Measurements from ENCODE around the gene VWA2. TPM values are rescaled to one million over a fixed set of nuclear protein-coding genes. Genes with fewer than 3 reads are reported as not detected.

Gene VWA2
- polyA plus RNA-seq, 1 of the 3 experiments (the other 2 are of a cell fraction), result not detected

GRCh38 chr10:114245121-114245791 lies 6.2 kb downstream of the VWA2 start:
- no peak overlapping the region for H3K9ac ChIP-seq
- ChIA-PET CTCF (interaction anchor here (1.0 to 2.7 kb wide), 2 partner anchors 12 to 59 kb away, joined by 3 to 9 read pairs; no protein-coding TSS in a partner anchor), POLR2A (interaction anchor here (0.7 kb wide), 1 partner anchor 536 kb away, joined by 4 read pairs; no protein-coding TSS in a partner anchor)

More at GRCh38 chr10:114245121-114245791, 6.2 kb downstream of the VWA2 start:
- TF ChIP-seq USF1 (IDR thresholded peaks at IDR 0.05; ENCODE audit: borderline replicate concordance, low read depth) (no peak), RCOR1 (IDR thresholded peaks at IDR 0.05; ENCODE audit: low read length) (no peak), ELF1 (IDR thresholded peaks at IDR 0.05) (no peak), SMC3 (IDR thresholded peaks at IDR 0.05; ENCODE audit: low read depth, low read length) (no peak), FOXJ3 (CRISPR knock-in tag; IDR thresholded peaks at IDR 0.05) (no peak), MXI1 (IDR thresholded peaks at IDR 0.05; ENCODE audit: low read depth, low read length) (no peak), TCF12 (IDR thresholded peaks at IDR 0.05) (no peak), FOSL2 (IDR thresholded peaks at IDR 0.05; ENCODE audit: borderline replicate concordance, low read depth) (no peak), SIN3A (IDR thresholded peaks at IDR 0.05; ENCODE audit: borderline replicate concordance, low read depth, low read length) (no peak), NFIC (IDR thresholded peaks at IDR 0.05; ENCODE audit: borderline replicate concordance) (no peak), RXRA (IDR thresholded peaks at IDR 0.05; ENCODE audit: borderline replicate concordance, low read depth) (no peak), YY1 (IDR thresholded peaks at IDR 0.05; ENCODE audit: low read depth) (no peak), PBX3 (IDR thresholded peaks at IDR 0.05) (no peak), USF2 (IDR thresholded peaks at IDR 0.05; ENCODE audit: borderline replicate concordance, low read depth, low read length) (no peak), RFX5 (IDR thresholded peaks at IDR 0.05; ENCODE audit: low read length) (no peak), GABPA (IDR thresholded peaks at IDR 0.05; ENCODE audit: low read depth) (no peak), TAF1 (IDR thresholded peaks at IDR 0.05; ENCODE audit: borderline replicate concordance, low read depth, low read length) (no peak), ZBTB33 (IDR thresholded peaks at IDR 0.05; ENCODE audit: borderline replicate concordance, low read depth) (no peak)
- TF ChIP-seq, protein P1, sequence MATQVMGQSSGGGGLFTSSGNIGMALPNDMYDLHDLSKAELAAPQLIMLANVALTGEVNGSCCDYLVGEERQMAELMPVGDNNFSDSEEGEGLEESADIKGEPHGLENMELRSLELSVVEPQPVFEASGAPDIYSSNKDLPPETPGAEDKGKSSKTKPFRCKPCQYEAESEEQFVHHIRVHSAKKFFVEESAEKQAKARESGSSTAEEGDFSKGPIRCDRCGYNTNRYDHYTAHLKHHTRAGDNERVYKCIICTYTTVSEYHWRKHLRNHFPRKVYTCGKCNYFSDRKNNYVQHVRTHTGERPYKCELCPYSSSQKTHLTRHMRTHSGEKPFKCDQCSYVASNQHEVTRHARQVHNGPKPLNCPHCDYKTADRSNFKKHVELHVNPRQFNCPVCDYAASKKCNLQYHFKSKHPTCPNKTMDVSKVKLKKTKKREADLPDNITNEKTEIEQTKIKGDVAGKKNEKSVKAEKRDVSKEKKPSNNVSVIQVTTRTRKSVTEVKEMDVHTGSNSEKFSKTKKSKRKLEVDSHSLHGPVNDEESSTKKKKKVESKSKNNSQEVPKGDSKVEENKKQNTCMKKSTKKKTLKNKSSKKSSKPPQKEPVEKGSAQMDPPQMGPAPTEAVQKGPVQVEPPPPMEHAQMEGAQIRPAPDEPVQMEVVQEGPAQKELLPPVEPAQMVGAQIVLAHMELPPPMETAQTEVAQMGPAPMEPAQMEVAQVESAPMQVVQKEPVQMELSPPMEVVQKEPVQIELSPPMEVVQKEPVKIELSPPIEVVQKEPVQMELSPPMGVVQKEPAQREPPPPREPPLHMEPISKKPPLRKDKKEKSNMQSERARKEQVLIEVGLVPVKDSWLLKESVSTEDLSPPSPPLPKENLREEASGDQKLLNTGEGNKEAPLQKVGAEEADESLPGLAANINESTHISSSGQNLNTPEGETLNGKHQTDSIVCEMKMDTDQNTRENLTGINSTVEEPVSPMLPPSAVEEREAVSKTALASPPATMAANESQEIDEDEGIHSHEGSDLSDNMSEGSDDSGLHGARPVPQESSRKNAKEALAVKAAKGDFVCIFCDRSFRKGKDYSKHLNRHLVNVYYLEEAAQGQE (IDR thresholded peaks at IDR 0.05; ENCODE audit: low read depth, low read length), result no peak
- TF ChIP-seq, protein P2, sequence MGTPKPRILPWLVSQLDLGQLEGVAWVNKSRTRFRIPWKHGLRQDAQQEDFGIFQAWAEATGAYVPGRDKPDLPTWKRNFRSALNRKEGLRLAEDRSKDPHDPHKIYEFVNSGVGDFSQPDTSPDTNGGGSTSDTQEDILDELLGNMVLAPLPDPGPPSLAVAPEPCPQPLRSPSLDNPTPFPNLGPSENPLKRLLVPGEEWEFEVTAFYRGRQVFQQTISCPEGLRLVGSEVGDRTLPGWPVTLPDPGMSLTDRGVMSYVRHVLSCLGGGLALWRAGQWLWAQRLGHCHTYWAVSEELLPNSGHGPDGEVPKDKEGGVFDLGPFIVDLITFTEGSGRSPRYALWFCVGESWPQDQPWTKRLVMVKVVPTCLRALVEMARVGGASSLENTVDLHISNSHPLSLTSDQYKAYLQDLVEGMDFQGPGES (IDR thresholded peaks at IDR 0.05; ENCODE audit: low read depth, low read length), result no peak
- Histone ChIP-seq H3F3A (replicated peaks; ENCODE audit: insufficient read depth) (no peaks in the 10 kb centered on the region), H3K9me2 (no peaks in the 10 kb centered on the region), H3K9me3 (no peaks in the 10 kb centered on the region), H3K27ac (ENCODE audit: low read depth in 2 of 2, low read length in 1 of 2) (no peak overlapping the region), H3K79me2 (ENCODE audit: insufficient read depth) (no peaks in the 10 kb centered on the region), H3K4me3 (ENCODE audit: low read depth in 2 of 2, low read length in 1 of 2) (no peak overlapping the region), H4K20me1 (ENCODE audit: insufficient read depth) (no peaks in the 10 kb centered on the region), H3K4me1 (ENCODE audit: control insufficient read depth in 1 of 2, insufficient read depth in 2 of 2, low read depth in 1 of 2, low read length in 1 of 2) (peaks cover 0 to 5% of the 10 kb centered on the region in 2 experiments; a peak in 1 of 4 replicates), H2AFZ (ENCODE audit: low read depth) (no peak overlapping the region), H3K27me3 (ENCODE audit: insufficient read depth) (peaks cover 16% of the 10 kb centered on the region; the same call in 1 of the 2 replicates), H3K36me3 (replicated peaks in 1 of 2; ENCODE audit: control insufficient read depth in 1 of 2, insufficient read depth in 2 of 2, low read length in 1 of 2) (no peaks in the 10 kb centered on the region), H3K4me2 (no peak overlapping the region)
- 81% methylated on average over 7 of the region's 9 CpGs for WGBS (ENCODE audit: low lambda C conversion rate)
- DNase-seq, result no peak

Measured in SK-N-SH (cell line).